Testis (tissue), 3 donors: Measurements from ENCODE around the gene BLZF1. TPM values are rescaled to one million over a fixed set of nuclear protein-coding genes. Genes with fewer than 3 reads are reported as not detected.

Experiments
- DNase-seq: peaks from one replicate; pipeline ENCODE4 v3.0.0-alpha.2; 2019
- H3K27ac ChIP-seq, 2 donors: fragments of 200-600 bp; sonication (generic); one replicate each; pipeline ENCODE4 v1.5.1; 2019
- H3K27me3 ChIP-seq: fragments of 200-600 bp; sonication (generic); one replicate; pipeline ENCODE4 v1.5.1; 2019
- H3K36me3 ChIP-seq: fragments of 200-600 bp; sonication (generic); one replicate; pipeline ENCODE4 v1.5.1; 2017; ENCODE audit warnings: low read depth; ENCODE audit errors: missing control alignments
- H3K4me1 ChIP-seq: fragments of 200-600 bp; sonication (generic); one replicate; pipeline ENCODE4 v1.5.1; 2019
- H3K4me3 ChIP-seq, 2 donors: fragments of 200-600 bp; sonication (generic); one replicate each; pipeline ENCODE4 v1.5.1; 2017 to 2019
- H3K9me3 ChIP-seq: fragments of 200-600 bp; sonication (generic); one replicate; pipeline ENCODE4 v1.5.1; 2017
- CTCF ChIP-seq, 3 experiments: fragments of 450-650 bp in 2 of 3; fragments of 200-600 bp in 1 of 3; sonication (generic) in 1 of 3; IDR thresholded peaks; one replicate each; pipeline ENCODE4 v1.5.1; 2016 to 2019; ENCODE audit warnings: antibody characterized with exemption in 3 of 3, mild to moderate bottlenecking in 2 of 3, moderate library complexity in 1 of 3
- POLR2A ChIP-seq: fragments of 450-650 bp; IDR thresholded peaks from one replicate; pipeline ENCODE4 v1.6.1; 2017; ENCODE audit warnings: antibody characterized with exemption, mild to moderate bottlenecking, moderate library complexity
- WGBS, 2 donors: methylation state at CpG; one replicate each; pipeline ENCODE4 v1.1.5; 2018; 5-methylcytosine and 5-hydroxymethylcytosine counted together
- intact Hi-C: fragments of 100-400 bp; cut with DNase I; formaldehyde crosslinking; loops from one replicate; pipeline ENCODE4 v1.15.1; 2023; ENCODE audit warnings: low total_unique reads
- polyA plus RNA-seq: library from polyadenylated mRNA; stranded (reverse); fragments of 350-450 nt; fragmentation: Illumina TruSeq; extraction: RNeasy Lipid Tissue Mini Kit (QIAGEN cat#74804); gene quantifications from one replicate; pipeline ENCODE4 v1.2.3, GENCODE V29; 2014; ENCODE audit warnings: low read depth, low replicate concordance; ENCODE audit not compliant: insufficient read depth
- total RNA-seq, 2 donors: library from RNA; depleted of rRNA; stranded (reverse); fragments of >200 nt; gene quantifications; one replicate each; pipeline ENCODE4 v1.2.3, GENCODE V29; 2016

BLZF1 gene
- total and polyA plus RNA-seq, 3 donors from 2014 or later: 33.4 to 44.2 (median 35.1) TPM

- intact Hi-C loops: no loop called here
- H3K9me3 ChIP-seq: no peaks in the 10 kb centered on the region
- no peak for DNase-seq
- H3K27ac ChIP-seq: no peak overlapping the region
- WGBS, 2 donors: 94 to 100% methylated on average over 1 of the region's 1 CpG
- no peaks in the 10 kb centered on the region for H3K27me3 ChIP-seq
- H3K4me3 ChIP-seq: no peak overlapping the region
- no peaks in the 10 kb centered on the region for H3K4me1 ChIP-seq
- no peaks in the 10 kb centered on the region for H3K36me3 ChIP-seq
- no peak for TF ChIP-seq CTCF (IDR thresholded peaks at IDR 0.05)
Observed at GRCh38 chr1:169345511-169345910, 22.5 kb upstream of the BLZF1 start.

- H3K27me3 ChIP-seq: no peaks in the 10 kb centered on the region
- no peaks in the 10 kb centered on the region for H3K36me3 ChIP-seq
- H3K9me3 ChIP-seq: no peaks in the 10 kb centered on the region
- H3K27ac ChIP-seq: no peak overlapping the region
- DNase-seq: no peak
- H3K4me1 ChIP-seq: no peaks in the 10 kb centered on the region
- 98% methylated on average over 3 of the region's 3 CpGs for WGBS, 2 donors
- intact Hi-C loops: no loop called here
- no peak overlapping the region for H3K4me3 ChIP-seq
- no peak for TF ChIP-seq CTCF (IDR thresholded peaks at IDR 0.05)
Observed at GRCh38 chr1:169346036-169346589, 21.9 kb upstream of the BLZF1 start.

- TF ChIP-seq CTCF (IDR thresholded peaks at IDR 0.05) (no peak), POLR2A (no peak)
Observed at GRCh38 chr1:169347688-169348382, 20.2 kb upstream of the BLZF1 start.

GRCh38 chr1:169348383-169349036 lies 19.5 kb upstream of the BLZF1 start:
- no peak for TF ChIP-seq POLR2A
- TF ChIP-seq CTCF (IDR thresholded peaks at IDR 0.05): peak; percentile 63 to 80 (median 71)
- H3K9me3 ChIP-seq: no peaks in the 10 kb centered on the region
- no peak overlapping the region for H3K4me3 ChIP-seq
- no peaks in the 10 kb centered on the region for H3K36me3 ChIP-seq
- intact Hi-C loops: no loop called here
- no peaks in the 10 kb centered on the region for H3K27me3 ChIP-seq
- H3K27ac ChIP-seq: no peak overlapping the region
- 51 to 56% methylated on average over 5 of the region's 5 CpGs for WGBS, 2 donors
- H3K4me1 ChIP-seq: no peaks in the 10 kb centered on the region
- no peak for DNase-seq

More at GRCh38 chr1:169347688-169348382, 20.2 kb upstream of the BLZF1 start:
- intact Hi-C loops: no loop called here
- no peaks in the 10 kb centered on the region for H3K27me3 ChIP-seq
- H3K4me1 ChIP-seq: no peaks in the 10 kb centered on the region
- DNase-seq: no peak
- WGBS, 2 donors: 84 to 88% methylated on average over 2 of the region's 2 CpGs
- H3K27ac ChIP-seq: no peak overlapping the region
- H3K36me3 ChIP-seq: no peaks in the 10 kb centered on the region
- no peaks in the 10 kb centered on the region for H3K9me3 ChIP-seq
- no peak overlapping the region for H3K4me3 ChIP-seq
